Heart right ventricle (tissue), 16 donors: ENCODE data around the gene RNU6-7. TPM values are rescaled to one million over a fixed set of nuclear protein-coding genes. Genes with fewer than 3 reads are reported as not detected.
A peak's percentile ranks its signal among the peaks of the same experiment; 100 is the strongest.

Experiments
- ATAC-seq, 8 donors: fragments of 200-7000 bp; cut with Tn5 transposase; one replicate each; pipeline ENCODE4 v1.9.1; 2020; ENCODE audit warnings: mild to moderate bottlenecking in 8 of 8, moderate library complexity in 8 of 8, moderate number of reproducible peaks in 1 of 8
- DNase-seq, 2 donors: peaks; one replicate each; pipeline ENCODE4 v3.0.0-alpha.2; 2020
- H3K27ac ChIP-seq, 10 donors: fragments of 200-600 bp; sonication (generic) in 2 of 10; one replicate each; pipeline versions ENCODE4 v1.5.0 to v1.8.0; 2020 to 2022; ENCODE audit warnings: mild to moderate bottlenecking in 3 of 10
- H3K27me3 ChIP-seq, 7 donors: fragments of 200-600 bp; one replicate each; pipeline ENCODE4 v1.8.0; 2021 to 2022; ENCODE audit warnings: mild to moderate bottlenecking in 2 of 7
- H3K36me3 ChIP-seq, 9 donors: fragments of 200-600 bp; sonication (generic) in 1 of 9; one replicate each; pipeline versions ENCODE4 v1.5.0 to v1.8.0; 2020 to 2022; ENCODE audit warnings: mild to moderate bottlenecking in 2 of 9
- H3K4me1 ChIP-seq, 9 donors: fragments of 200-600 bp; sonication (generic) in 1 of 9; one replicate each; pipeline versions ENCODE4 v1.5.0 to v1.8.0; 2020 to 2022; ENCODE audit warnings: mild to moderate bottlenecking in 4 of 9
- H3K4me3 ChIP-seq, 10 donors: fragments of 200-600 bp; sonication (generic) in 2 of 10; one replicate each; pipeline versions ENCODE4 v1.5.0 to v1.8.0; 2020 to 2022; ENCODE audit warnings: mild to moderate bottlenecking in 7 of 10, moderate library complexity in 2 of 10
- H3K9me3 ChIP-seq, 11 donors: fragments of 200-600 bp in 10 of 11; sonication (generic) in 2 of 11; one replicate each; pipeline versions ENCODE4 v1.5.0 to v1.8.0; 2013 to 2022; ENCODE audit warnings: mild to moderate bottlenecking in 2 of 11, control low read depth in 1 of 11, moderate library complexity in 1 of 11
- CTCF ChIP-seq, 9 donors: fragments of 200-600 bp; sonication (generic) in 2 of 9; IDR thresholded peaks; one replicate each; pipeline versions ENCODE4 v1.5.0 to v1.8.0; 2021 to 2022; ENCODE audit warnings: antibody characterized with exemption in 9 of 9, mild to moderate bottlenecking in 5 of 9, moderate library complexity in 1 of 9
- WGBS, 2 donors: extraction: QIAGEN DNeasy Blood & Tissue Kit; methylation state at CpG; one replicate each; pipeline ENCODE4 v1.1.7; 2013; ENCODE audit warnings: inconsistent platforms in 1 of 2; 5-methylcytosine and 5-hydroxymethylcytosine counted together
- intact Hi-C, 10 donors: fragments of 100-400 bp; cut with DNase I; formaldehyde crosslinking; loops; one replicate each; pipeline versions ENCODE4 v1.11.1 to v1.14.2; 2022
- polyA plus RNA-seq, 2 donors: library from polyadenylated mRNA; stranded (reverse); fragments of 200-250 nt; gene quantifications; one replicate each; pipeline ENCODE4 v1.2.3, GENCODE V29; 2013
- total RNA-seq, 10 donors: library from RNA; stranded (reverse); fragmentation: NEBNext Ultra II Directional in 3 of 10; extraction: Animal tissue kit (Norgen Biotek cat#: 25700) in 3 of 10; gene quantifications; one replicate each; pipeline versions ENCODE4 v1.2.1 to v1.2.4, GENCODE V29; 2021 to 2023
- donor health status: Arrhythmogenic right ventricular cardiomyopathy.
- donor health status: ischemic (EF 13 %, LVEDD 7.1; RV severe dilation, severe dysfunction).
- donor health status: healthy with polysubstance abuse.
- donor health status: DM: no; HTN: yes; CAD: no.
- donor health status: DM: no; HTN: no; CAD: no.
- donor health status: ischemic (EF 25% LVEDD 6.9; RV normal size, moderate dysfunction).
- donor health status: ischemic (EF 25% LVEDD 5.7; RV mildly dilated, moderate dysfunction).
- donor health status: healthy.
- donor health status: DM: yes; HTN: yes; CAD: no.
- donor health status: Ischemic cardiomyopathy.
- donor health status: ischemic (EF 35%, LVEDD 5.7; RV mildly dilated, moderate dysfunction).
- donor health status: nonischemic (EF 11% LVEDD 7.7; RV severe dilation, severe dysfunction).
- donor health status: DM: yes; HTN: yes; CAD: no.
- donor health status: PGD.
- donor health status: ischemic (EF 29% LVEDD 5.4; RV normal size, mild dysfunction).
- donor health status: nonischemic (EF 23%, LVEDD 6.1; RV moderate dilation, normal function).

Gene RNU6-7
- total and polyA plus RNA-seq, 12 donors = not detected

GRCh38 chr14:32230181-32230580, 28.3 kb downstream of the RNU6-7 start:
- no peak for TF ChIP-seq CTCF (IDR thresholded peaks at IDR 0.05)
- 9 to 21% methylated on average over 3 of the region's 3 CpGs for WGBS, 2 donors
- peak overlapping the region in 8 of 10 donors; percentile 31 to 81 (median 72) for H3K27ac ChIP-seq
- no peak overlapping the region for H3K4me3 ChIP-seq
- H3K4me1 ChIP-seq = peaks cover 0 to 61% (median 26%) of the 10 kb centered on the region in 9 donors
- H3K36me3 ChIP-seq = no peaks in the 10 kb centered on the region
- H3K9me3 ChIP-seq = no peaks in the 10 kb centered on the region
- DNase-seq (no peak), ATAC-seq (peak in 7 of 8 donors; percentile 25 to 85 (median 70))
- no peaks in the 10 kb centered on the region for H3K27me3 ChIP-seq
- intact Hi-C loops = no loop called here

DNA sequence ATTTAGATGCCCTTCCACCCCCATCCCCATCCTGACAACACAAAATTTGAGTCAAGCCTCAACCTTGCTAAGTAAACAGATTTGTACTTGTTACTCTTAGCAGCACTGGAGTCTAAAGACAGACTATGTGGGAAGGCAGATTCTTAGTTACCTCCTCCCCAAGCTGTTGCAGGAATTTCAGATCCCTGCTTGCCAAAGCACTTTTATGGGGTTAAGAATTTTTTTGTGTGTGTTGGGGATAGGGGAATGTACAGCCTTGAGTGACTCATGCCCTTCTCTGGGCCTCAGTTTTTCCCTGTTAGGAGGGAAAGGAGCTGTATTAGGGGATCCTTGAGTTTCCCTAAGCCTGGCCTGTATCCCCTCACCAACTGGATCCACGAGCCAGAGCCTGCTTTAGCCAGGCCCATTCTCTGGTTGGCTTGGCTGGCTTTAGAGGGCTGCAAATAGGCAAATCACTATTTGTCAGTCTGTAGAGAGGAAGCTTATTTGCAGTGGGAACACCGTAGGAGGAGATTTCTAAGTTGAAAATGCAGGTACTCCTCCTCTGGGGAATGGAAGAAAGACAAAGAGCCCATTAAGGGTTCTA, 28.9 kb downstream of the RNU6-7 start:
- H3K4me1 ChIP-seq = peaks cover 0 to 55% (median 21%) of the 10 kb centered on the region in 9 donors
- WGBS, 2 donors = 68 to 90% methylated on average over 2 of the region's 2 CpGs
- no peaks in the 10 kb centered on the region for H3K27me3 ChIP-seq
- H3K36me3 ChIP-seq = no peaks in the 10 kb centered on the region
- ATAC-seq (peak in 6 of 8 donors; percentile 32 to 67 (median 48)), DNase-seq (no peak)
- intact Hi-C loops = no loop called here
- H3K9me3 ChIP-seq = no peaks in the 10 kb centered on the region
- peak overlapping the region in 8 of 10 donors; percentile 31 to 81 (median 72) for H3K27ac ChIP-seq
- H3K4me3 ChIP-seq = no peak overlapping the region
- no peak for TF ChIP-seq CTCF (IDR thresholded peaks at IDR 0.05)

- Histone ChIP-seq H3K9me3 (no peaks in the 10 kb centered on the region), H3K4me1 (peaks cover 0 to 38% (median 18%) of the 10 kb centered on the region in 9 donors), H3K27ac (peak overlapping the region in 5 of 10 donors; percentile 7 to 79 (median 25)), H3K4me3 (no peak overlapping the region), H3K36me3 (no peaks in the 10 kb centered on the region), H3K27me3 (no peaks in the 10 kb centered on the region)
- 90 to 96% methylated on average over 1 of the region's 1 CpG for WGBS, 2 donors
- no peak for TF ChIP-seq CTCF (IDR thresholded peaks at IDR 0.05)
- ATAC-seq = no peak
- no peak for DNase-seq
- intact Hi-C loops = no loop called here
Observed at GRCh38 chr14:32232481-32232880, 30.6 kb downstream of the RNU6-7 start.

- no peaks in the 10 kb centered on the region for H3K36me3 ChIP-seq
- DNase-seq (no peak), ATAC-seq (no peak)
- H3K4me1 ChIP-seq = peaks cover 0 to 38% (median 18%) of the 10 kb centered on the region in 9 donors
- H3K27me3 ChIP-seq = no peaks in the 10 kb centered on the region
- TF ChIP-seq CTCF (IDR thresholded peaks at IDR 0.05) = no peak
- H3K9me3 ChIP-seq = no peaks in the 10 kb centered on the region
- H3K27ac ChIP-seq = peak overlapping the region in 2 of 10 donors; percentile 74 to 79
- H3K4me3 ChIP-seq = no peak overlapping the region
- WGBS, 2 donors = 60 to 75% methylated on average over 1 of the region's 1 CpG
- intact Hi-C loops = no loop called here
Observed at GRCh38 chr14:32233260-32233659, 31.4 kb downstream of the RNU6-7 start.
